ENCODE measurements around the gene RAD51B.
A peak's percentile ranks its signal among the peaks of the same experiment; 100 is the strongest.
"Not testable (repeated sequence)": the region's sequence is repeated elsewhere in the genome, so short reads cannot be mapped to it uniquely, and the experiment has no call there.

Gene RAD51B

DNA sequence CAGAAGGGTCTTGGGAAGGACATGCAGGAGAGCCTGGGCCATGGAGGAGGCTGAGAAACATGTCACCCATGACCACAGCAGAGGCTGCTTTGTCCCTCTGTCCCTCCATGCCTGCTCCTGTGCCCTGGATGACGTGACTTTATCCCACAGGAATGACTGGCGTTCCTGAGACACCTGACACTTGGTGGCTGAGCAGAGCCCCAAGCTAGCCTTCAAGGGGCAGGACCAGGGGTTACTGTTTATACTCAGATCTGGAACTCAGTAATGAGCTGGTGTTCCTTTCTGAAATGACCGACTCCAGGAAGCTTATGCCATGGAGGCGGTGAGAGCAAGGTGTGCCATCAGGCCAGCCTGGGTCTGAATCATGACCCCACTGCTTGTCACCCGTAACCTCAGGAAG, 929.1 kb downstream of the RAD51B start:
- DNase-seq (ENCODE audit: low spot score in 2 of 2) (no peak), ATAC-seq (no peak)
- no peaks in the 10 kb centered on the region for H3K36me3 Mint-ChIP-seq
- H3K27ac Mint-ChIP-seq = no peak overlapping the region
- H3K4me3 Mint-ChIP-seq = no peak overlapping the region
- H3K4me1 Mint-ChIP-seq = peaks cover 5% of the 10 kb centered on the region
- H3K9me3 Mint-ChIP-seq = no peaks in the 10 kb centered on the region

DNA sequence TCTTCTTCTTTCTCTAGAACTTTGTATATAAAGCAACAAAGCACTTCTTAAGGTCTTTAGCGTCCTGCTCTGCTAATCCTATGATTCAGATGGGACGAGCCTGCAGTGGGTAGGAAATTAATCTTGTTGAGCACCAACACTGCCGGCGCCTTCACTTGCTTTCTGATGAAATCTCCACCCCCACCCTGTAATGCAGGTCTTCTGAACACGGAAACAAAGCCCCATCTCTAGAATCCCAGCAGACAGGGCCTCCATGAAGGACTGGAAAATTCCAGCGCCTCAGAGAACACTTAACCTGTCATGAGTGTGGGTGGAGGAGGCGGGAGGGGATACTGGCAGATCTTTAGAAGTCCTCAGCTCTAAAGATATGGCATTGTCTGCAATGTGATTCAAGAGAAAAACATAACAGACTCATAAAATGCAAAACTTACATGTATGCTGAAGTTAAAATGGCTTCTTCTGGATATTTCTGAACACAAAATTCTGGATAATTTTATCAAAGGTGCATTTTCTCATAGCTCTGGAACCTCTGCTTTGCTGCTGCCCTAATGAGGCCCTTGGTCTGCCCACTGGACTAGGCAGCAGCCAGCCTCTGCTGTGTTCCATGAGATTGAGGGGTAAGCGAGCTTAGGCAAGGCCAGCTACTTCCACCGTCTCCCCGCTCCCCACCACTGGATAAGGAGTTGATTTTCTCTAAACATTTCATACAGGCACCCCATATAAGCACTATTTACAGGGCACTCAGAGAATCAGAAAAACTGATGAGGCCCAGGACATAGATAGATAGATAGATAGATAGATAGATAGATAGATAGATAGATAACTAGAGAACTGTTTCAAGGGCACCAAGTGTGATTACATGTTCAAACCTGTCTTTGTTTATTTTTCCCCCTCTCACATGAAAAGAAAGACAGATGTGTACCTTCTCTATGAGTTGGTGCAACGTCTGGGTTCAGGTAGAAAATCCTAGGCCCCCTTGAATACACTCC, 930.2 kb downstream of the RAD51B start:
- no peaks in the 10 kb centered on the region for H3K9me3 Mint-ChIP-seq
- ATAC-seq = no peak

DNA sequence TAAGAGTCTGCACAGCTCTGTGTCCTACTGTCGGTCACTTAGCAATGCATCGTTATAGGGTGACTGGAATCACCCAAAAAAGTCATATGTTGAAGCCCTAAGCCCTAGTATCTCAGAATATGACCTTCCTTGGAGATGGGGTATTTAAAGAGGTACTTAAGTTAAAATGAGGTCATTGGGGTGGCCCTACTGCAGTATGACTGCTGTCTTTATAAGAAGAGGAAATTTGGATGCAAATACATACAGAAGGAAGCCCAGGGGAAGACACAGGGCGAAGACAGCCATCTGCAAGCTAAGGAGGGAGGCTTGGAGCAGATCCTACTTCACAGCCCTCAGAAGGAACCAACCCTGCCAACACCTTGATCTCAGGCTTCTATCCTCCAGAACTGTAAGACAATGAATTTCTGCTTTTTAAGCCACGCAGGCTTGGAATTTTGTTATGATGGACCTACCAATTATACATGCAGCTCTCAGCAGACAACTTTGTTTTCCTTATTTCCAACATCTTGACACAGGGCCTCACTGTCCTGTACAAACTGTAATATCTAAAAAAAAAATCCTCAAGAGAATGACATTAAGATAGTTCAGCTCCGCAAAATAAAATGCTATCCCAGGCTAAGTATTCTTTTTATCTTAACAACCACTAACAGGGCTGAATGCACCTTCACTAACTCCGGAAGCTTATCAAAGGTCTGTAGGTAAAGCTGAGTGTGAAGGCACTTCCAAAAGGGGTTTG, 932.9 kb downstream of the RAD51B start:
- Mint-ChIP-seq H3K4me3 (no peak overlapping the region), H3K27ac (no peak overlapping the region), H3K36me3 (no peaks in the 10 kb centered on the region), H3K9me3 (no peaks in the 10 kb centered on the region), H3K4me1 (peaks cover 5% of the 10 kb centered on the region)
- DNase-seq (ENCODE audit: low spot score in 2 of 2) (no peak), ATAC-seq (no peak)

More for the DNA sequence above, 930.2 kb downstream of the RAD51B start:
- Mint-ChIP-seq H3K4me1 (peaks cover 5% of the 10 kb centered on the region), H3K36me3 (no peaks in the 10 kb centered on the region), H3K27ac (no peak overlapping the region), H3K4me3 (no peak overlapping the region)
- DNase-seq (ENCODE audit: low spot score in 2 of 2) = no peak

DNA sequence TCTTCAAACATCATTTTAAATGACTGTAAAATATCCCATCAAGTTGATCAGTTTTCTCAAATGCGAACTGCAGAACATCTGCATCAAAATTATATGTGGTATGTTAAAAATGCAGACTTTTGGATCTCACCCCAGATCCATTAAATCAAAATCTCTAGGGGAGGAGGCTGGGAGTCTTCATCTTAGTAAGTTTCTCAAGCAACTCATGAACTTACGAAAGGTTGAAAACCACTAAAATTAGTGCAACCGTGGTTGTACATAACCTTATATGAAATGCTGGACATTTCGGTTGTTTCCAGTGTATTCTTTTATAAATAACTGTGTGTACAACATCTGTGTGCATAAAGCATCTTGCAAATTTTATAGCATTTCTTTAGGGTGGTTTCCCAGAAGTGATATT, 934.1 kb downstream of the RAD51B start:
- ATAC-seq = no peak
- no peaks in the 10 kb centered on the region for H3K9me3 Mint-ChIP-seq
- no peak for DNase-seq (ENCODE audit: low spot score in 2 of 2)
- no peaks in the 10 kb centered on the region for H3K36me3 Mint-ChIP-seq
- H3K27ac Mint-ChIP-seq = no peak overlapping the region
- no peak overlapping the region for H3K4me3 Mint-ChIP-seq
- peaks cover 12% of the 10 kb centered on the region for H3K4me1 Mint-ChIP-seq

DNA sequence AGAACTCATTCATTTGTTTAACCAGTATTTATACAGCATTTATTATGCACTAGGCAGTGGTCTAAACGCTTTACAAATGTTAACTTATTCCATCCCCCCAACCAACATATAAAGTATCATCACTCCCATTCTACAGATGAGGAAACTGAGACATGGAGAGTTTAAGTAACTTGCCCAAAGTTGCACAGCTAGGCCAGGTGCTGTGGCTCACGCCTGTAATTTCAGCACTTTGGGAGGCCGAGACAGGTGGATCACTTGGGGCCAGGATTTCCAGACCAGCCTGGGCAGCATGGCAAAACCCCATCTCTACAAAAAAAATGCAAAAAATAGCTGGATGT, 935.4 kb downstream of the RAD51B start:
- no peaks in the 10 kb centered on the region for H3K36me3 Mint-ChIP-seq
- ATAC-seq = no peak
- no peak for DNase-seq (ENCODE audit: low spot score in 2 of 2)
- no peak overlapping the region for H3K4me3 Mint-ChIP-seq
- no peak overlapping the region for H3K27ac Mint-ChIP-seq
- no peaks in the 10 kb centered on the region for H3K9me3 Mint-ChIP-seq
- H3K4me1 Mint-ChIP-seq = peaks cover 15% of the 10 kb centered on the region

DNA sequence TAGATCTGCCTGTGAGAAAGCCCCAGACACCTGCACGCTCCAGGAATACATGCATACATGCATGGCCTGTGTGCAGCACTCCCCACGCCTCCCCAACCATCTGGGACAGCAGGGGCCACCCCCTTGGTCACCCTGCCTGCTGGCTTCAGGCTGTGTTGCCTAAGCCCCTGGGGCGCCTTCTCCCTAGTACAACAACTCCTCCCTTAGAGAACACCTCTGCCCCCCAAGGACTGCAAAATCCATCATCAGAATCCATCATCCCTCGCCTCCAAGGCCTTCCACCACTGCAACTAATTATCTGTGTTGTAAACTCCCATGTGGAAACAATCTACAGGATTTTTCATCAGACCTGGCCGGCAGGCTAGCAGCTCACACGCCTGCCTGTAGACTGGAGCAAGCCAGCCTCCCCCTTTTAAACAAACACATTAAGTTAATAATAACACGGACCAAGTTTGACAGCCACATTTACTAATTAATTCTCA, 936.5 kb downstream of the RAD51B start:
- ATAC-seq (no peak), DNase-seq (ENCODE audit: low spot score in 2 of 2) (no peak)
- Mint-ChIP-seq H3K27ac (no peak overlapping the region), H3K9me3 (no peaks in the 10 kb centered on the region), H3K36me3 (no peaks in the 10 kb centered on the region), H3K4me1 (peaks cover 19% of the 10 kb centered on the region), H3K4me3 (no peak overlapping the region)

DNA sequence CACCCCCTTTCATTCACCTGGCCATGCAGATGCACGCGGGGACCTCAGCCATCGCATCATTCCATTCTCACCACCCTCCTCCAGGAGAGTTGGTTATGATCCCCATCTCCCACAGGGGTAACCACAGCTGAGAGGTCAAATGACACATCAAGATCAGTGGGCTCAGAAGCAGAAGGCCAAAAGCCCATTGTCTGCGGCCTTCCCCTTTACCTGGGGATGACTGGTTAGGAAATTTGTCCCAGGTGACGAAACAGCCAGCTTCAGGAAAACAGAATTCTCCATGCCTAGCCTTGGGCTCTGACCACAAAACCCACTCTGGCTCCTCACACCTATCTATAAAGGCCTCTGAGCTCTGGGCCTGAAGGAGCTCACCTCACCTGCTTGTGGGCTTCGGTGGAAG, 937.2 kb downstream of the RAD51B start:
- no peak for DNase-seq (ENCODE audit: low spot score in 2 of 2)
- Mint-ChIP-seq H3K9me3 (no peaks in the 10 kb centered on the region), H3K4me1 (peaks cover 22% of the 10 kb centered on the region), H3K4me3 (no peak overlapping the region), H3K36me3 (no peaks in the 10 kb centered on the region), H3K27ac (no peak overlapping the region)
- ATAC-seq = no peak

DNA sequence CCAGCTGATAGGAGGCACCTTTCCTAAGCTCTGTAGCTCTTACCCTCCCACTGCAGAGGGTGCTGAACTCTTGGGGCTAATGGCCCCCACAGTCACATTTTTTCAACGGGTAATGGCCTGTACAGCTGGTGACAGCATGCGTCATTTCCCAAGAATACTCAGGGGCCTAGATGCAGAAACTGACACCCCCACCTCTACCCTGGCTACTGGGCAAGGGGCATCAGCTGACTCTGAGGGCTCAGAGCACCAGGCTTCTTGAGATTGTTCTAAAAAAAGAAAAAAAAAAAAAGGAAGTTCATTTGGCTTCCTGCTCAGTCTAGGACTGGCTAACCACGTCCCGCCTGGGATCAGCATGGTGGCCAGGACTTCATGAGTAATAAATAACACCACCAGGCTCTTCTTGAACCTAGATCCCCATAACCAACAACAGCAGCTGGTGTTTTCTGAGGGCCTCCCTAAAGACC, 938.1 kb downstream of the RAD51B start:
- no peaks in the 10 kb centered on the region for H3K9me3 Mint-ChIP-seq
- H3K4me3 Mint-ChIP-seq = no peak overlapping the region
- peaks cover 19% of the 10 kb centered on the region for H3K4me1 Mint-ChIP-seq
- no peak for DNase-seq (ENCODE audit: low spot score in 2 of 2)
- no peaks in the 10 kb centered on the region for H3K36me3 Mint-ChIP-seq
- ATAC-seq = peak; percentile 21
- H3K27ac Mint-ChIP-seq = no peak overlapping the region

DNA sequence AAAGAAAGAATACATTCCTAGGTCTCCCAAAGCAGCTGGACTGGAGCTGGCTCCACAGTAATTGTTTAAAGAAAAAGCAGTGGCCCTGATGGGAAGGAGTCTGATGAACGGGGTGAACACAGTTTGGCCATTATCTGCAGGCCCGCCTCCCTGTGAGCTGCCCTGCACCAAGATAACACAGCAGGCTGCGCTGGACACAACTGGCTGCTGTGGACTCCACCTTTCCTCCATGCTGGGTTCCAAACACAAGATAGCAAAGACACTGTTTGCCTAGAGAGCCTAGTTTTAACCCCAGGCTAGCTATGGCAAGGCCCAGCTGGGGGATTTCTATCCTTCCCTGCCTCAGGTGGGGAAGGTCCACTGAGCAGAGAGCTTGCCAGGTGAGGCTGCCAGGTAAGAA, 938.7 kb downstream of the RAD51B start:
- Mint-ChIP-seq H3K9me3 (no peaks in the 10 kb centered on the region), H3K4me1 (peaks cover 19% of the 10 kb centered on the region), H3K4me3 (no peak overlapping the region), H3K36me3 (no peaks in the 10 kb centered on the region), H3K27ac (peak overlapping the region; percentile 64)
- DNase-seq (ENCODE audit: low spot score in 2 of 2) = no peak
- no peak for ATAC-seq

DNA sequence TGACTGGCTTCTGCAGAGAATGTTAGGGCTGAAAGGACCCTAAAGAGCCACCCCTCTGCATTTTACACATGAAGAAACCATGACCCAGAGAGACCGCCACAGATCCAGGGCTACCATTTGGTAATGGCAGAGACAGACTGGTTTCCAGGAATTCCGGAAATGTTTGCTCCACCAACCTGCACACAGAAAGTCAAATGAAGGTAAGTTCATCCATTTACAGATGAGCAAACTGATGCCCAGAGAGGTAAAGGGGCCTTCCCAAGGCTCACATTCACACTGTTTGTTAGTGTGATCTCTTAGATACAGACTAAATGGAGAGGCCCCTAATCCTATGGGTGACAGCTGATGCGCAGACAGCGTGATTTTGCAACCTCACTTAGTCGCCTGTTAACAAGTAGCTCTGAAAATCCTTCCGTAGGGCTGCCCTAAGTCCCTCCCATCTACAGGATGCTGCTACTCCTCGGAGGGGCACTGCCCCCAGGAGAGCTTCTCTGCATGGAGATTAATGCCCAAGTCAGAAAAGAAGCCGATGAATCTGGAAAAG, 939.5 kb downstream of the RAD51B start:
- H3K4me3 Mint-ChIP-seq = no peak overlapping the region
- no peaks in the 10 kb centered on the region for H3K9me3 Mint-ChIP-seq
- ATAC-seq (no peak), DNase-seq (ENCODE audit: low spot score in 2 of 2) (no peak)
- no peaks in the 10 kb centered on the region for H3K36me3 Mint-ChIP-seq
- peaks cover 19% of the 10 kb centered on the region for H3K4me1 Mint-ChIP-seq
- H3K27ac Mint-ChIP-seq = peak overlapping the region; percentile 64

DNA sequence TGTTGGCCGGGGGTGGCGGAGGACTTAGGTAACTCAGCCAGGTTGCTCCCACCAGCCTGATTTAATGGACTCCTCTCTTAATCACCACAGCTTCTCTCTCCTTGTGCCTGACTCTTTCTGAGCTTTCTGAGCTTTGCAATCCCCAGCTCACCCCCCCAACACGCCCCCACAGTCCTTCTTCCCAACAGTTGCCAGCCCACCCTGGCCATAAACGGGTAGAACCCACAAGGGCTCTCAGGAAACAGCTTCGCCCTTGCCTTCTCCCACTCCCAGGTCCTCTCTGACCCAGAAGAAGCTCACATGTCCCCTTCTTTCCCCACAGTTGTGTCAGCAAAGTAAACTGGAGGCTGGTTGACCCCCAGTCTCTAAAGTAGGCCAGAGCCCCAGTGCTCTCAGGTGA, 940.4 kb downstream of the RAD51B start:
- Mint-ChIP-seq H3K36me3 (no peaks in the 10 kb centered on the region), H3K9me3 (no peaks in the 10 kb centered on the region), H3K4me3 (no peak overlapping the region), H3K4me1 (peaks cover 19% of the 10 kb centered on the region), H3K27ac (peak overlapping the region; percentile 64)
- ATAC-seq (no peak), DNase-seq (ENCODE audit: low spot score in 2 of 2) (no peak)

DNA sequence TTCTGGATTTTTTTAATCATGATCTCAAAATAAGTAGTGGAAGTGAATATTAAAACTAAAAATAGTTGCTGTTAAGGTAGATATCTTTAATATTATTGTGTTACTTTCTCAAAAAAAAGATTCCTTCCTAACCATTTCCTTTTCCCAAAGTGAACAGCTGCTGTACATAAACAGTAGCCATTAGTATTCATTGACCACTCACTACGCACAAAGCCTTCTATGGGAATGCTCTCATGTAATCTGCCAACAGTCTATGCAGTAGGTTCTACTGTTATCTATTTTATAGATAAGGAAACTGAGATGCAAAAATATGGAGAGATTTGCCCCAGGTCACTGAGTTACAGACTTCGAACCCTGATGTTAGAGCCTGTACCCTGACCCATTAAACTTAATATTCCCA, 941.2 kb downstream of the RAD51B start:
- Mint-ChIP-seq H3K4me1 (peaks cover 24% of the 10 kb centered on the region), H3K4me3 (no peak overlapping the region), H3K27ac (no peak overlapping the region), H3K36me3 (no peaks in the 10 kb centered on the region), H3K9me3 (no peaks in the 10 kb centered on the region)
- ATAC-seq = no peak
- DNase-seq (ENCODE audit: low spot score in 2 of 2) = no peak

DNA sequence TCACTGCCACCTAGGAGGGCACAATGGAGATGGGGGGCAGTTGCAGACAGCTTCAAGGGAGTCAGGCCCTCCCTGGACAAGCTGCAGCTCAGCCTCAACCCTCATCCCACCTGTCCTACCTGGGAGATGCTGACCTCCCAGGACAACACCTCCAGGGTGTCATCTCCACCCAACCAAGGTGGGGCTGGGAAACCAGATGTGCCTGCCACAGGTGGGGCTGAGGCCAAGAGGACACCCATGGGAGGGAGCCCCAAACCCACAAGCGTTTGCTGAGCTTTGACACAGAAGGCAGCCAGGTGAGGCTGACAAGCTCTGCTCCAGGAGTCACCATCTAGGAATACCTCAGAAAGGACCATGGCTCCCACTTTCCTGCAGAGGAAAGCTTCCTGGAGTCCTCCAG, 941.8 kb downstream of the RAD51B start:
- no peak overlapping the region for H3K4me3 Mint-ChIP-seq
- H3K4me1 Mint-ChIP-seq = peaks cover 29% of the 10 kb centered on the region
- H3K27ac Mint-ChIP-seq = no peak overlapping the region
- ATAC-seq = no peak
- no peaks in the 10 kb centered on the region for H3K9me3 Mint-ChIP-seq
- H3K36me3 Mint-ChIP-seq = no peaks in the 10 kb centered on the region
- DNase-seq (ENCODE audit: low spot score in 2 of 2) = no peak

DNA sequence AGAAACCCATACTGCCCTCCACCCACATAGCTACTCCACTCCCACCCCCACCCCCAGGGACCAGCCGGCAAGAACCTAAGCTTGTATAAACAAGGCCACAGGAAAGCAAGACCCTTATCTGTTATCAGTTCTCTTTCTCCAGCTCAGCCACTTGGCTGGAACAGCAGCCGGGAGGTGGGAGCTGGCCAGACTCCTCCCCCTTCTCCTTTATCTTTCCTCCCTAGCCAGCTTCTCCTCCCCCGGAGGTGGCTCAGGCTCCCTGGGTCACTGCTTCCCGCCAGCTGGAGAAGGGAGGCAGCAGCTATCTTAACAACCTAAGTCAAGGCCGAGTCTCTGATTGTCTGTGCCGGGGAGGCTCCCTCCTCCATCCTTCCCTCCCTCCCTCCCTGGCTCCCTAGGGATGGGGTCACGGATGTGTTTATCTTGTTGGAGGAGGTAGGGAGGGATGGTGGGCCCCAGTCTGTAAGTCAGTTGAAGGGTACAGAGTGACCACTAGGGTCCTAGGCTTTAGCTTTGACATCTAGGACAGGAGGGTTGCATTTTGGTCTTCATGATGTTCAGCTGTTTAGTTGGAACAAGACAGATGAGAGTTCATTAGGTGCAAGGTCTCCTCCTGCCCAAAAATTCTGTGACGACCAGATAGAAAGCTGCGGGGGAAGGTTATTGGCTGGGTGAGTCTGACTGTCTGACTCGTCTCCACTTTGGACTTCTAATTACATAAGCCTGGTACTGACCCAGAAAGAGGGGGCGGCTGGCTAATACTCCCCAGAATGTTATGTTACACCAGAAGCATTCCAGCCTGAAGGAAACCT, 943.6 kb downstream of the RAD51B start:
- Mint-ChIP-seq H3K4me1 (peaks cover 38% of the 10 kb centered on the region), H3K9me3 (no peaks in the 10 kb centered on the region), H3K4me3 (no peak overlapping the region), H3K27ac (peak overlapping the region; percentile 19), H3K36me3 (no peaks in the 10 kb centered on the region)
- ATAC-seq (no peak), DNase-seq (ENCODE audit: low spot score in 2 of 2) (no peak)

DNA sequence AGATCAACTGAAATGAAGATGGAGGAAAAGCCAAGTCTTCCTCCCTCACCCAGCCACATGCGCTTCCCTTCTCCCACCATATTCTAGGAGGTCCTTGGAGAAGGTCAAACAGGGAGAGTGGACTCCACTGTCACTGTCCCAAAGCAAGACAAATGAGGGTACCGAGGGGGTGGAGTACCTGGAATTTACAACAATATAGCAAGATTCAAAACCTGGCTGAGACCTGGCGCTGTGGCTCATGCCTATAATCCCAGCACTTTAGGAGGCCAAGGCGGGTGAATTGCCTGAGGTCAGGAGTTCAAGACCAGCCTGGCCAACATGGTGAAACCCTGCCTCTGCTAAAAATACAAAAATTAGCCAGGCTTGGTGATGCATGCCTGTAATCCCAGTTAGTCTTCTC, 944.3 kb downstream of the RAD51B start:
- DNase-seq (ENCODE audit: low spot score in 2 of 2); H3K9me3 Mint-ChIP-seq; H3K36me3 Mint-ChIP-seq; H3K4me3 Mint-ChIP-seq; ATAC-seq: not testable (repeated sequence)
- Mint-ChIP-seq H3K4me1 (peaks cover 35% of the 10 kb centered on the region), H3K27ac (peak overlapping the region; percentile 19)
